Uterus (tissue), 4 donors: Measurements from ENCODE around the gene KCNJ11. TPM values are rescaled to one million over a fixed set of nuclear protein-coding genes. Genes with fewer than 3 reads are reported as not detected.

ENCODE experiments used
- DNase-seq, 2 donors: peaks; one replicate each; pipeline ENCODE4 v3.0.0-alpha.2; 2019 to 2020
- H3K27ac ChIP-seq, 2 donors: fragments of 200-600 bp; sonication (generic); 1 replicate in 1 of 2; 2 replicates in 1 of 2; pipeline ENCODE4 v1.5.1; 2016 to 2018
- H3K27me3 ChIP-seq, 2 donors: fragments of 200-600 bp; sonication (generic); one replicate each; pipeline ENCODE4 v1.5.1; 2018 to 2019; ENCODE audit warnings: control low read depth in 1 of 2
- H3K36me3 ChIP-seq, 2 donors: fragments of 200-600 bp; sonication (generic); one replicate each; pipeline ENCODE4 v1.5.1; 2019; ENCODE audit warnings: control low read depth in 1 of 2
- H3K4me1 ChIP-seq, 2 donors: fragments of 200-600 bp; sonication (generic); one replicate each; pipeline ENCODE4 v1.5.1; 2018 to 2019; ENCODE audit warnings: control low read depth in 1 of 2
- H3K4me3 ChIP-seq, 2 donors: fragments of 200-600 bp; sonication (generic); 1 replicate in 1 of 2; 2 replicates in 1 of 2; pipeline ENCODE4 v1.5.1; 2018 to 2019; ENCODE audit warnings: mild to moderate bottlenecking in 1 of 2
- H3K9me3 ChIP-seq, 2 donors: fragments of 200-600 bp; sonication (generic); one replicate each; pipeline ENCODE4 v1.5.1; 2019; ENCODE audit warnings: control low read depth in 1 of 2
- POLR2A ChIP-seq, 2 donors: fragments of 450-650 bp; IDR thresholded peaks; one replicate each; pipeline ENCODE4 v1.6.1; 2016; ENCODE audit warnings: antibody characterized with exemption in 2 of 2, mild to moderate bottlenecking in 1 of 2, moderate library complexity in 1 of 2
- intact Hi-C: fragments of 100-400 bp; cut with DNase I; formaldehyde crosslinking; loops from one replicate; pipeline ENCODE4 v1.15.1; 2023; ENCODE audit warnings: low total_unique reads
- total RNA-seq, 4 donors: library from RNA; depleted of rRNA in 3 of 4; stranded (reverse); fragments of >200 nt in 3 of 4; gene quantifications; one replicate each; pipeline versions ENCODE4 v1.1.0 to v1.2.4, GENCODE V29; 2014 to 2023
- TF ChIP-seq, protein P1 (sequence below), 4 experiments: fragments of 200-600 bp in 2 of 4; fragments of 450-650 bp in 2 of 4; sonication (generic) in 2 of 4; IDR thresholded peaks; one replicate each; pipeline ENCODE4 v1.5.1; 2016 to 2019; ENCODE audit warnings: antibody characterized with exemption in 4 of 4, mild to moderate bottlenecking in 2 of 4, moderate library complexity in 1 of 4
- donor health status: DM: yes; HTN: yes; CAD: no.

The KCNJ11 gene
- total RNA-seq, 4 donors from 2014 or later, result 0.83 to 3.9 TPM; not detected in 2

DNA sequence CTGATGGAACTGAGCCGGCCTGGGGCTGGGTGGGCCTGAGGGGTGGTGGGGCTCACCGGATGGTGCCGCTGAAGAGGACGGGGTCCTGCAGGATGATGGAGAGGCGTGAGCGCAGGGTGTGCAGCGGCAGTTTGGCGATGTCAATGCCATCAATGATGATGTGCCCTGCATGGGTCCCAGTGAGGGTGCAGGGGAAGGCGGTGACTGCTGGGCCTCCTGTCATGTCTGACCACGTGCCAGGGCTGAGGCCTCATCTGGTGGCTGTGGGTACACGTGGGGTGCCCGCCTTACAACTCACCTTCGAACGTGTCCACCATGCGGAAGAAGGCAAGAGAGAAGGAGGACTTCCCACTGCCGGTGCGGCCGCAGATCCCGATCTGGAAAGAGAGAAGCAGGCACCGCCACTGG is 7.1 kb upstream of the KCNJ11 start:
- TF ChIP-seq, protein P1, sequence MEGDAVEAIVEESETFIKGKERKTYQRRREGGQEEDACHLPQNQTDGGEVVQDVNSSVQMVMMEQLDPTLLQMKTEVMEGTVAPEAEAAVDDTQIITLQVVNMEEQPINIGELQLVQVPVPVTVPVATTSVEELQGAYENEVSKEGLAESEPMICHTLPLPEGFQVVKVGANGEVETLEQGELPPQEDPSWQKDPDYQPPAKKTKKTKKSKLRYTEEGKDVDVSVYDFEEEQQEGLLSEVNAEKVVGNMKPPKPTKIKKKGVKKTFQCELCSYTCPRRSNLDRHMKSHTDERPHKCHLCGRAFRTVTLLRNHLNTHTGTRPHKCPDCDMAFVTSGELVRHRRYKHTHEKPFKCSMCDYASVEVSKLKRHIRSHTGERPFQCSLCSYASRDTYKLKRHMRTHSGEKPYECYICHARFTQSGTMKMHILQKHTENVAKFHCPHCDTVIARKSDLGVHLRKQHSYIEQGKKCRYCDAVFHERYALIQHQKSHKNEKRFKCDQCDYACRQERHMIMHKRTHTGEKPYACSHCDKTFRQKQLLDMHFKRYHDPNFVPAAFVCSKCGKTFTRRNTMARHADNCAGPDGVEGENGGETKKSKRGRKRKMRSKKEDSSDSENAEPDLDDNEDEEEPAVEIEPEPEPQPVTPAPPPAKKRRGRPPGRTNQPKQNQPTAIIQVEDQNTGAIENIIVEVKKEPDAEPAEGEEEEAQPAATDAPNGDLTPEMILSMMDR (IDR thresholded peaks at IDR 0.05), result no peak
- TF ChIP-seq POLR2A (IDR thresholded peaks at IDR 0.05), result no peak
- Histone ChIP-seq H3K9me3 (no peaks in the 10 kb centered on the region), H3K27me3 (no peaks in the 10 kb centered on the region), H3K4me1 (no peaks in the 10 kb centered on the region), H3K4me3 (no peak overlapping the region), H3K27ac (no peak overlapping the region), H3K36me3 (no peaks in the 10 kb centered on the region)
- DNase-seq, result no peak
- intact Hi-C loops, result no loop called here

- no peak for DNase-seq
- Histone ChIP-seq H3K27ac (no peak overlapping the region), H3K9me3 (no peaks in the 10 kb centered on the region), H3K4me1 (no peaks in the 10 kb centered on the region), H3K4me3 (no peak overlapping the region), H3K27me3 (no peaks in the 10 kb centered on the region), H3K36me3 (no peaks in the 10 kb centered on the region)
- TF ChIP-seq, protein P1 (IDR thresholded peaks at IDR 0.05), result no peak
- no peak for TF ChIP-seq POLR2A (IDR thresholded peaks at IDR 0.05)
- intact Hi-C loops, result no loop called here
Observed at GRCh38 chr11:17394743-17395390, 6.4 kb upstream of the KCNJ11 start.

GRCh38 chr11:17393472-17393871 is 5.0 kb upstream of the KCNJ11 start:
- H3K36me3 ChIP-seq, result no peaks in the 10 kb centered on the region
- H3K27ac ChIP-seq, result no peak overlapping the region
- TF ChIP-seq, protein P1 (IDR thresholded peaks at IDR 0.05), result no peak
- TF ChIP-seq POLR2A (IDR thresholded peaks at IDR 0.05), result no peak
- intact Hi-C loops, result no loop called here
- no peak for DNase-seq
- H3K4me1 ChIP-seq, result peaks cover 0 to 4% of the 10 kb centered on the region in 2 donors
- no peak overlapping the region for H3K4me3 ChIP-seq
- no peaks in the 10 kb centered on the region for H3K27me3 ChIP-seq
- no peaks in the 10 kb centered on the region for H3K9me3 ChIP-seq

- no peak for DNase-seq
- H3K27me3 ChIP-seq, result no peaks in the 10 kb centered on the region
- no peak overlapping the region for H3K27ac ChIP-seq
- intact Hi-C loops, result no loop called here
- H3K9me3 ChIP-seq, result no peaks in the 10 kb centered on the region
- no peak overlapping the region for H3K4me3 ChIP-seq
- no peaks in the 10 kb centered on the region for H3K36me3 ChIP-seq
- H3K4me1 ChIP-seq, result peaks cover 0 to 5% of the 10 kb centered on the region in 2 donors
- TF ChIP-seq POLR2A (IDR thresholded peaks at IDR 0.05), result no peak
- TF ChIP-seq, protein P1 (IDR thresholded peaks at IDR 0.05), result no peak
Observed at GRCh38 chr11:17392872-17393271, 4.4 kb upstream of the KCNJ11 start.

GRCh38 chr11:17391493-17392355 is 3.3 kb upstream of the KCNJ11 start:
- no peak for TF ChIP-seq POLR2A (IDR thresholded peaks at IDR 0.05)
- TF ChIP-seq, protein P1 (IDR thresholded peaks at IDR 0.05), result no peak

More at GRCh38 chr11:17391493-17392355, 3.3 kb upstream of the KCNJ11 start:
- Histone ChIP-seq H3K4me3 (no peak overlapping the region), H3K36me3 (no peaks in the 10 kb centered on the region), H3K9me3 (no peaks in the 10 kb centered on the region), H3K4me1 (peaks cover 0 to 5% of the 10 kb centered on the region in 2 donors), H3K27me3 (no peaks in the 10 kb centered on the region), H3K27ac (no peak overlapping the region)
- no peak for DNase-seq
- intact Hi-C loops, result no loop called here
